ENCODE data around the gene RNF44.

RNF44 gene

DNA sequence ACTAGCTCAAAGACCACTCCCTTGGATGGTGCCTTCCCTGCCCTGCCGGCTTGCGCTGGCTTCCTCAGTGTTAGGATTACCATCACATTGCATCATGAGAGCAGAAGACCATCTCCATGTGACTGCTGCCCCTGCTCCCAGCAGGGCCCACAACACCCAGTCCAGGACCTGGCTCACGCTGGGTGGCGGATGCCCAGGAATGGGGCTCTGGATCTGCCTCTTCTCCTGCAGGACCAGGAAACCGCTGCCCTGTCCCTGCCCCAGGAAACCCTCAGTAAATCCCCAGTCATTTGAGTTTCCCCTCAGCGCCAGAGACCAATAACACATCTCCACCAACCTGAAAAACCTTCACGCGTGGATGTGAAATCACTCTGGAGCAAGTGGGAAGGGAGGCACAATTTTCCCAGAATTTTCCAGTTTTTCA is 3.3 kb upstream of the RNF44 start:
- Histone ChIP-seq H3K9ac (ENCODE audit: low read depth, low read length) (no peak overlapping the region; the same call in 1 of the 2 replicates), H3K4me1 (ENCODE audit: insufficient read depth, low read length) (peaks cover 14% of the 10 kb centered on the region), H3K27me3 (ENCODE audit: insufficient read depth, low read length) (peaks cover 25% of the 10 kb centered on the region; the same call in 1 of the 2 replicates), H3K36me3 (ENCODE audit: insufficient read depth, low read depth, low read length) (peaks cover 4% of the 10 kb centered on the region; the same call in 1 of the 2 replicates), H3K27ac (ENCODE audit: low read length) (no peak overlapping the region), H3K4me3 (ENCODE audit: low read length) (no peak overlapping the region), H3K9me3 (ENCODE audit: insufficient read depth, low read depth, low read length) (no peaks in the 10 kb centered on the region)

DNA sequence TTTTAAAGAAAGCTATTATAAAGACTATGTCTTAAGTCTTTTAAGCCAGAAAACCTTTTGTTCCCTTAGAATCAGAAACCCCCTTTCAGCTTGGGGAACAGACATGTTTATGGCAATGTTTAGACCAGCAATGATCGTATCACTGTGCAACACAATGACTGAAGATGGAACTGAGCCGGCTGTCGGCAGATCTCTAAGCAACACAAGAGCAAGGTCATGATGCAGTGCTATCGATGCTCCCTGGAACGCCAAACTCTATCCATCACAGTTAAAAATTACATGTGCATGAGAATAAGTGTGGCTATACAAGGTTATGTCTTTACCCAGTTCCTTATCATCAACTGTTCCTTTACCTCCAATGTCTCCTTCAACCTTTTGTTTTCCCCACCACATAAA is 1.8 kb upstream of the RNF44 start:
- Histone ChIP-seq H3K36me3 (ENCODE audit: insufficient read depth, low read depth, low read length) (peaks cover 19% of the 10 kb centered on the region), H3K4me3 (ENCODE audit: low read length) (no peak overlapping the region), H3K9me3 (ENCODE audit: insufficient read depth, low read depth, low read length) (no peaks in the 10 kb centered on the region), H3K4me1 (ENCODE audit: insufficient read depth, low read length) (peaks cover 26% of the 10 kb centered on the region), H3K9ac (ENCODE audit: low read depth, low read length) (peak overlapping the region; percentile 76; the same call in 1 of the 2 replicates), H3K27ac (ENCODE audit: low read length) (no peak overlapping the region), H3K27me3 (ENCODE audit: insufficient read depth, low read length) (peaks cover 12% of the 10 kb centered on the region; the same call in 1 of the 2 replicates)

DNA sequence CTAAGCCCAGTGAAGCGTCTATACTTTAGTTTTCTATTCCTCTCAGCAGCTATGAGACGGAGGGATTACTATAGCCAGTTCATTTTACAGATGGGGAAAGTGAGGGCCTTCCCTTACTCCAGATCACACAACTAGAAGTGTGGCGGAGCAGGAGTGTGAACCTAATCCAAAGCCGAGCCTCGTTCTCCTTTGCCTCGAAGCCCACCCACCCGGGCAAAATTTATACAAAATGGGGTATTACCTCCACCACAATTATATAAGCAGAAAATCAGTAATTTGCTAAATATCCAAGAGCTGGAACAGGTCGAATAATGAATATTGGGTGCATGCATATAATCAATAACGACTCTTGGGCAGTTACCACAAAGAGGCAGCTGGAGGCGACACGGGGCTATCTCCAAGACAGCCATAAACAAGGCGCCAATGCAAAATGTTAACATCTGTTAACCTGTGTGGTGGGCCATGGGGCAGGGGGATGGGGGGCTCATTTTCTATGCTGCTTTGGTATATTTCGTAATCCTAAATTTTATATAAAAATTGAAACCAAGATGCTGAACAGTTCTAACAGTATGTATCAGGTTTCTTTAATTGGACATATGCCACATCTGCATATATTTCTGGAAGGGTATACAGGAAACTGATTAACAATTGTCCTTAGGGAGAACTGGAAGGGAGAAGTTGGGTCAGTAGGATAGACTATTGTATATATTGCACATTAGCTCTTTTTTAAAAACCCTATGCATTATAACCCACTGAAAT is 1.2 kb upstream of the RNF44 start:
- H3K36me3 ChIP-seq (ENCODE audit: insufficient read depth, low read depth, low read length): peaks cover 24% of the 10 kb centered on the region
- peak overlapping the region; percentile 75 for H3K27ac ChIP-seq (ENCODE audit: low read length)
- H3K27me3 ChIP-seq (ENCODE audit: insufficient read depth, low read length): peaks cover 11% of the 10 kb centered on the region; the same call in 1 of the 2 replicates
- H3K9me3 ChIP-seq (ENCODE audit: insufficient read depth, low read depth, low read length): no peaks in the 10 kb centered on the region
- H3K9ac ChIP-seq (ENCODE audit: low read depth, low read length): peak overlapping the region; percentile 76; the same call in 1 of the 2 replicates
- peaks cover 26% of the 10 kb centered on the region for H3K4me1 ChIP-seq (ENCODE audit: insufficient read depth, low read length)
- H3K4me3 ChIP-seq (ENCODE audit: low read length): peak overlapping the region; percentile 100

DNA sequence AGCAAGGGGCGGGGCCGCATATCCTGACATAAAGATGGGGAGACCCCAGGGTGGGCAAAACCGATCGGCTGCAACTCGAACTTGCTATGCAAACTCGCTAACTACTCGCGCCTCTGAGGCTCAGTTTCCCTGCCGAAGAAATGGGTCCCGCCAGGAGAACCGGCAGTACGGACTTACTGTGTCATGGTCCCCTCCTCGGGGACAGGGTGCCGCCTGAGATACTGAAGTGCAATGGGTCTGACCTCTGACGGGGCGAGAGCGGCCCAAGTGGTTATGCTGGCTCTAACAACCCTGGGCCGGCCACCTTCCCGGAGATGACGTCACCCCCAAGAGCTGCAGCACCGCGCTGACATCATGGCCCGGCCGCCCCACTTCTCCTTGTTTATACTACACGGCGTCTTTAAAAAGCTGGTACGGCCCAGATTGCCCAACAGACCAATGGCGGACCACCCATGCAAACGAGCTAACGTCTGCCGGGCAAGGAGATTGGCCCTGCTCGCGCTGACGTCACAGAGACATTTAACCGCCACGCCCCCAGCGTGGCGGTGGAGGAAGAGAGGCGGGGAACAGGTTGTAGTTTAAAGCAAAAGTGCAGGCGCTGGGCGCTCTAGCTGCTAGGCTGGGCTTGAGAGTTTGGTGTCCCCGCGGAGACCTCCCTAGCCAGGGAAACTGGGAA is 490 bp upstream of the RNF44 start:
- Histone ChIP-seq H3K4me1 (ENCODE audit: insufficient read depth, low read length) (peaks cover 28% of the 10 kb centered on the region), H3K27me3 (ENCODE audit: insufficient read depth, low read length) (peaks cover 10% of the 10 kb centered on the region; the same call in 1 of the 2 replicates), H3K36me3 (ENCODE audit: insufficient read depth, low read depth, low read length) (peaks cover 31% of the 10 kb centered on the region), H3K9me3 (ENCODE audit: insufficient read depth, low read depth, low read length) (no peaks in the 10 kb centered on the region), H3K4me3 (ENCODE audit: low read length) (peak overlapping the region; percentile 100), H3K9ac (ENCODE audit: low read depth, low read length) (peak overlapping the region; percentile 100; the same call in 1 of the 2 replicates), H3K27ac (ENCODE audit: low read length) (peak overlapping the region; percentile 97)

DNA sequence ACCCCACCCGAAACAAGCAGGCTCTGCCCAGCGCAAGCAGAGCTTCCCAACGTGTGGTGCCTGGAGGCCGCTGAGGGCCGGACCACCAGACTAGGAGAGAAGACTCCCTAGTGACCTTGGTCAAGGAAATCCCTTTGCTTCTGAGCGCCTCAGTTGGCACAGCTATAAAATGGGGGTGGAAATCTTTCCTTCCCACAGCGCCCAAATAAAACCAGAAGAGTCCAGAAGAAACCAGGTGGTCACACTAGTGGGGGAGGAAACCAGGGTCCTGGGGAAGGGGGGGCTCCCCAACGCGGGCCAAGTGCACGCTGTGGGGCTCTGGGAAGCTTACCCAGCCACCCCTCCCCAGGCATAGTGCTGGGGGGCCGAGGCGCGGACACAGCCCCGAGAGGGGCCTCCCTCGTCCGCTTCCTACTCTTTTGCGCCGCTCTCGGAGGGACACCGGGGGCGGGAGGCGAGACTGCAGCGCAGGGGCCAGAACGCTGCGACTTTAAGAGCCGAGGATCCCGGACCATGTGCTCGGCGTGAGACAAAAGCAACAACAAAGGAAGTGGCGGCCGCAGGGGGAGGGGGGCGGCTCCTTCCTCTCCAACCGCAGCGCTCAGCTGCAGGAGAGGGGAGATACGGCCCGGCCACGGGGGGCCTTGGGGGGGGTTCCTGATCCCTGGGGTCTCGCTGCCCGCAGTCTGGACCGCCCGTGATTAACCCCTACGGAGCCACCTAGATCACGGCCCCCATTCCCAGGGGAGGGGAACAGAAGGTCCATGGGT is 885 bp downstream of the RNF44 start:
- Histone ChIP-seq H3K36me3 (ENCODE audit: insufficient read depth, low read depth, low read length) (peaks cover 40% of the 10 kb centered on the region), H3K27me3 (ENCODE audit: insufficient read depth, low read length) (no peaks in the 10 kb centered on the region), H3K9me3 (ENCODE audit: insufficient read depth, low read depth, low read length) (no peaks in the 10 kb centered on the region), H3K27ac (ENCODE audit: low read length) (peak overlapping the region; percentile 100), H3K9ac (ENCODE audit: low read depth, low read length) (peak overlapping the region; percentile 100), H3K4me3 (ENCODE audit: low read length) (peak overlapping the region; percentile 100), H3K4me1 (ENCODE audit: insufficient read depth, low read length) (peaks cover 19% of the 10 kb centered on the region)

DNA sequence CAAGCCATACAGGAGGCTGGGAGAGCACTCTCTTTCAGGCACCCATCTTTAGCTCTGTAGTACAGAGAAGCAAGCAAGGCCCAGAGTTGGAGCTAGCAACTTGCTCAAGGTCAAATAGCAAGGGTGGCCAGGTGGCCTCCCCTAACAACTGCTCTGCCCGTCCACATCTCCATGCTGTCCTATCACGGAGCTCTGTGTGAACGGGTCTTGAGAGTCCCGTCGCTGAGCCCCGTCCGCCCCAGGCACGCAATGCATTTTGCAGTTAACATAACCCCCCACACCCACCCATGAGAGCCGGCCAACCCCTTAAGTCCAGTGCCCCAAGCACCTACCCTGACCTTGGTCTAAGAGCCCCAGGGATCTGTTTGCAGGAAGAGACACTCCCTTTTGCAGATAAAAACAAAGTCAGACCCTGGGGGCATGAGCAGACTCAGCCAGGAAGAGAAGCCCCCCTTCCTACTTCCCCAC is 1.5 kb downstream of the RNF44 start:
- Histone ChIP-seq H3K4me1 (ENCODE audit: insufficient read depth, low read length) (peaks cover 14% of the 10 kb centered on the region), H3K27ac (ENCODE audit: low read length) (peak overlapping the region; percentile 100), H3K9me3 (ENCODE audit: insufficient read depth, low read depth, low read length) (no peaks in the 10 kb centered on the region), H3K9ac (ENCODE audit: low read depth, low read length) (peak overlapping the region; percentile 100), H3K4me3 (ENCODE audit: low read length) (peak overlapping the region; percentile 100), H3K27me3 (ENCODE audit: insufficient read depth, low read length) (no peaks in the 10 kb centered on the region), H3K36me3 (ENCODE audit: insufficient read depth, low read depth, low read length) (peaks cover 45% of the 10 kb centered on the region)

DNA sequence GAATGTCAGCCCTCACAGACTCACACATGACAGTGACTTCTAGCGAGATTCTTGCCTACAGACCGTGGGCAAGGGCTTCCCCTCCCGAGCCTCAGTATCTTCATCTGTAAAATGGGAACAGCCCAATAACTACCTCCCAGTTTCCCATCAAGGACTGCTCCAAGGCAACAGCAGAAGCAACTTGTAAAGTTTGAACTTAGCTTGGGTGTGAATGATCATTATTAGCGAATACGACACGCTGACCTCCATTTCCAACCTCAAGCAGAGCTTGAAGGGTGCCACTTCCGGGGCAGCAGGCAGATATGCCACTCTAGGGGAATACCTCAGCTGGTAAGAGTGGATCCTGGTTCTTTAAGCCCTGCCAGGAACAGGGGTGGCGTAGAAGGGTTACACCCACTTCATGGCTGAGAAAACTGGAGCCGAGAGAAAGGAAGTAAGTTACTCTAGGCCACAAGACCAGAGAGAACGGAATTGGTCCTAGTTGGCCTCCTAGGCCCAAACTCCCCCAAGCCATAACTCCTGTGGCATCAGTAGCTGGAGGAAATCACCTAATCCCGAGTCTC is 2.0 kb downstream of the RNF44 start:
- peak overlapping the region; percentile 100 for H3K27ac ChIP-seq (ENCODE audit: low read length)
- peaks cover 14% of the 10 kb centered on the region for H3K4me1 ChIP-seq (ENCODE audit: insufficient read depth, low read length)
- H3K36me3 ChIP-seq (ENCODE audit: insufficient read depth, low read depth, low read length): peaks cover 45% of the 10 kb centered on the region
- H3K9me3 ChIP-seq (ENCODE audit: insufficient read depth, low read depth, low read length): no peaks in the 10 kb centered on the region
- peak overlapping the region; percentile 100 for H3K9ac ChIP-seq (ENCODE audit: low read depth, low read length)
- peak overlapping the region; percentile 100 for H3K4me3 ChIP-seq (ENCODE audit: low read length)
- H3K27me3 ChIP-seq (ENCODE audit: insufficient read depth, low read length): no peaks in the 10 kb centered on the region

DNA sequence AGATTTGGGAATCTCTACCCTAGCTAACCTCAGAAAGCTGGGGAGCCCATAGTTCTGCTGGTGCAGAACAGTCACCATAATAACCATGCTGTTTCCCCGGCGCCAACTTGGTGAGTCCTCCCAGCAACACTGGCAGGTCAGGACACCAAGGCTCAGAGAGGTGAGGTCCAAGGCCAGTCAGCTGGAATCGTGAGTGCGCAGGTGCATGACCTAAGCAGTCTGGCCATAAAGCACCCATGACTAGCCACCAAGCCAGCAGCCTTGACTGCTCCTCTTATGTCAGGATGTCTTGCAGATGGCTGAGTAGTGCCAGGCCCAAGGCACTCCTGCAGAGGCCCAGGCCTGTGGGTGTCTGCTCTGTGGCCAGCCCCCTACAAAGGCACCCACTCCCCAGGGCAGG is 2.6 kb downstream of the RNF44 start:
- Histone ChIP-seq H3K27me3 (ENCODE audit: insufficient read depth, low read length) (no peaks in the 10 kb centered on the region), H3K9ac (ENCODE audit: low read depth, low read length) (peak overlapping the region; percentile 100; the same call in 1 of the 2 replicates), H3K27ac (ENCODE audit: low read length) (no peak overlapping the region), H3K9me3 (ENCODE audit: insufficient read depth, low read depth, low read length) (no peaks in the 10 kb centered on the region), H3K4me1 (ENCODE audit: insufficient read depth, low read length) (peaks cover 14% of the 10 kb centered on the region), H3K36me3 (ENCODE audit: insufficient read depth, low read depth, low read length) (peaks cover 48% of the 10 kb centered on the region), H3K4me3 (ENCODE audit: low read length) (peak overlapping the region; percentile 100; the same call in 1 of the 2 replicates)

DNA sequence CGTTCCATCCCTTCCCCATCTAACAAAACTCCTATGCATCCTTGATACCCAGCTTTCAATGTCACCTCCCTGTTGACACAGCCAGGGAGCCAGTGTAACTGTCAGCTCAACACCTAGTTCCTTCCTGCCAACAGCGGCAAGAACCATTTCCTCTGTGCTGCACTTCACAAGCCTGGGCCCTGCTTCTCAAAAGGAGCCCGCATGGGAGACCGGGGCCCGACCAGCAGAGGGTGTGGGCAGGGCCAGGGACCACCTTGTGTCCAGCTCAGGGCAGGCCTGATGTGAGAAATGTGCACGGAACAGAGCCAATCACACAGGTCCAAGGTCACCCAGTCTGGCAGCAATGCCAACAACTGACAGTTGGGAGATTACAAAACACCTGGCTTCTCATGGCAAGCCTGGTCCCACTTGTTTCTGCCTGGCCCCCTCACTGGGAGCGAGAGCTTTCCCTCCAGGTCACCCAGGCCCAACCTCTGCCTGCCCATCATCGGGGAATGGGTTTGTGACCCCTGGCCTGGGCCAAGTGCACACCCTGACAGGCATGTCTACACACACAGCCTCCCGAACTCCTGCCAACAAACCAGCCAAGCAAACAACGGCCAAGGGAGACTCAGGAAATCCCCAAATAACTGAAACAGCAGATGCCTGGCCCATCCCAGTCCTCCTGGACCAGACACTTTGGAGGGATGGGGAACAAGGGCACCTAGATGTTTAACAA is 3.1 kb downstream of the RNF44 start:
- H3K9ac ChIP-seq (ENCODE audit: low read depth, low read length): peak overlapping the region; percentile 100; the same call in 1 of the 2 replicates
- H3K36me3 ChIP-seq (ENCODE audit: insufficient read depth, low read depth, low read length): peaks cover 54% of the 10 kb centered on the region
- H3K9me3 ChIP-seq (ENCODE audit: insufficient read depth, low read depth, low read length): no peaks in the 10 kb centered on the region
- H3K4me3 ChIP-seq (ENCODE audit: low read length): peak overlapping the region; percentile 100; the same call in 1 of the 2 replicates
- no peak overlapping the region for H3K27ac ChIP-seq (ENCODE audit: low read length)
- no peaks in the 10 kb centered on the region for H3K27me3 ChIP-seq (ENCODE audit: insufficient read depth, low read length)
- H3K4me1 ChIP-seq (ENCODE audit: insufficient read depth, low read length): peaks cover 14% of the 10 kb centered on the region

DNA sequence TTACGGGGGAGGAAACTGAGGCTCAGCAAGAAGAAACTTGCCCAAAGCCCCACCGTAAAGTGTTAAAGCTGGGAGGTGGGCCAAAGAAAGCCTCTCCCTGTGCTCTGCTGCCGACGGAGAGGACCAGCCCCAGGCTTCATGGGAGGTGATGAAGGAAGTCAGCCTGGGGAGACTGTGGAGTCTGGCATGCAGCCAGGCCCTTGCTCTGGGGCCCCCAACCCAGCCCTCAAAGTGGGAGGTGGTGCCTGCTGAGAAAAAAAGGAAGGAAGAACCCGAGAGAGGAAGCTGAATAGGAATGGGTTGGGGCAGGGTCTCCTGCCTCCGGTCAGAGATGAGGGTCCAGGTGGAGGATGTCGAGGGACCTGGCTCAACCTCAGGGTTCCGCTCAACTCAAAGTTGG is 3.8 kb downstream of the RNF44 start:
- peaks cover 14% of the 10 kb centered on the region for H3K4me1 ChIP-seq (ENCODE audit: insufficient read depth, low read length)
- H3K36me3 ChIP-seq (ENCODE audit: insufficient read depth, low read depth, low read length): peaks cover 60% of the 10 kb centered on the region
- H3K9me3 ChIP-seq (ENCODE audit: insufficient read depth, low read depth, low read length): no peaks in the 10 kb centered on the region
- H3K4me3 ChIP-seq (ENCODE audit: low read length): no peak overlapping the region
- H3K27me3 ChIP-seq (ENCODE audit: insufficient read depth, low read length): no peaks in the 10 kb centered on the region
- H3K9ac ChIP-seq (ENCODE audit: low read depth, low read length): no peak overlapping the region
- no peak overlapping the region for H3K27ac ChIP-seq (ENCODE audit: low read length)

All from iPS-20b (cell line).